ENCODE results near the gene GTF2A1L.

DNA sequence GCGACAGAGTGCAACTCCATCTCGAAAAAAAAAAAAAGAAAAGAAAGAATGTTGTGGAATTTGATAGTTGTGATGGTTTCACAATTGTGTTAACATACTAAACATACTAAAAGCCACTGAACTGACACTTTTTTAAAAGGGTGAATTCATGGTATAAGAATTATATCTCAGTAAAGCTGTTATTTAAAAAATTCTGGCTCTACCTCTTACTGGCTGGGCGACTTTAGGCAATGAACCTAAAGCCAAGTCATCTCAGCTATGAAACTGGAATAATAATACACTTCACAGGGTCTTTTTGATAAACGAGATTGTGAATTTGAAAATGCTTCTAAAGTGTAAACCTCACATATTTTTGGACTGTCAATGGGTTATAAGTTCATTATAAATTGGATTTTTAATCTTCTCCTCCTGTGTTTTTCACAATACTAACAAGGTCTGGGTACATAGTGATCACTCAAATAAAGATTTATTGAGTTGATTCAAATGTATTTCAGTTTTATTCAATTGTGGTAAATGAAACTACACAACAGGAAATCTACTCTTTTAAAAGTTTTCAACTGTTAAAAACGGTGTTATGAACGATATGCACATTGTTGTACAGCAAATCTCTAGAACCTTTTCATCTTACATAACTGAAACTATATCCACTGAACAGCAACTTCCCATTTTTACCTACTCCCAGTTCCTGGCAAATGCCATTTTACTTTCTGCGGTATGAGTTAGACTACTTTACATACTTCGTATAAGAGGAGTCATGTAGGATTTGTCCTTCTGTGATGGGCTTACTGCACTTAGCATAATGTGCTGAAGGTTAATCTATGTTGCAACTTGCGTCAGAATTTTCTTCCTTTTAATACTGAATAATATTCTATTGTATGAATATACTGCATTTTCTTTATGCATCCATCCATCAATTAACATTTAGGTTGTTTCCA, 43.0 kb upstream of the GTF2A1L start:
- TF ChIP-seq YY1 (IDR thresholded peaks at IDR 0.05) (no peak), TAF1 (conservative IDR thresholded peaks at IDR 0.05) (no peak), JUND (IDR thresholded peaks at IDR 0.05) (no peak), RAD21 (IDR thresholded peaks at IDR 0.05) (no peak), SP1 (IDR thresholded peaks at IDR 0.05) (no peak), ATF3 (IDR thresholded peaks at IDR 0.05) (no peak)
- TF ChIP-seq, protein P1, sequence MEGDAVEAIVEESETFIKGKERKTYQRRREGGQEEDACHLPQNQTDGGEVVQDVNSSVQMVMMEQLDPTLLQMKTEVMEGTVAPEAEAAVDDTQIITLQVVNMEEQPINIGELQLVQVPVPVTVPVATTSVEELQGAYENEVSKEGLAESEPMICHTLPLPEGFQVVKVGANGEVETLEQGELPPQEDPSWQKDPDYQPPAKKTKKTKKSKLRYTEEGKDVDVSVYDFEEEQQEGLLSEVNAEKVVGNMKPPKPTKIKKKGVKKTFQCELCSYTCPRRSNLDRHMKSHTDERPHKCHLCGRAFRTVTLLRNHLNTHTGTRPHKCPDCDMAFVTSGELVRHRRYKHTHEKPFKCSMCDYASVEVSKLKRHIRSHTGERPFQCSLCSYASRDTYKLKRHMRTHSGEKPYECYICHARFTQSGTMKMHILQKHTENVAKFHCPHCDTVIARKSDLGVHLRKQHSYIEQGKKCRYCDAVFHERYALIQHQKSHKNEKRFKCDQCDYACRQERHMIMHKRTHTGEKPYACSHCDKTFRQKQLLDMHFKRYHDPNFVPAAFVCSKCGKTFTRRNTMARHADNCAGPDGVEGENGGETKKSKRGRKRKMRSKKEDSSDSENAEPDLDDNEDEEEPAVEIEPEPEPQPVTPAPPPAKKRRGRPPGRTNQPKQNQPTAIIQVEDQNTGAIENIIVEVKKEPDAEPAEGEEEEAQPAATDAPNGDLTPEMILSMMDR (IDR thresholded peaks at IDR 0.05; ENCODE audit: low read depth, low read length, missing input control), result no peak
- TF ChIP-seq, protein P2, sequence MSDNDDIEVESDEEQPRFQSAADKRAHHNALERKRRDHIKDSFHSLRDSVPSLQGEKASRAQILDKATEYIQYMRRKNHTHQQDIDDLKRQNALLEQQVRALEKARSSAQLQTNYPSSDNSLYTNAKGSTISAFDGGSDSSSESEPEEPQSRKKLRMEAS (IDR thresholded peaks at IDR 0.05), result no peak
